Aortic smooth muscle cell (primary cell): ENCODE results near the gene SLC26A5. TPM values are rescaled to one million over a fixed set of nuclear protein-coding genes. Genes with fewer than 3 reads are reported as not detected.

Experiments used
- total RNA-seq: library from RNA; depleted of rRNA; stranded (reverse); fragments of >200 nt; gene quantifications from 2 replicates; pipeline ENCODE4 v1.2.3, GENCODE V29; 2014

The SLC26A5 gene, protein sequence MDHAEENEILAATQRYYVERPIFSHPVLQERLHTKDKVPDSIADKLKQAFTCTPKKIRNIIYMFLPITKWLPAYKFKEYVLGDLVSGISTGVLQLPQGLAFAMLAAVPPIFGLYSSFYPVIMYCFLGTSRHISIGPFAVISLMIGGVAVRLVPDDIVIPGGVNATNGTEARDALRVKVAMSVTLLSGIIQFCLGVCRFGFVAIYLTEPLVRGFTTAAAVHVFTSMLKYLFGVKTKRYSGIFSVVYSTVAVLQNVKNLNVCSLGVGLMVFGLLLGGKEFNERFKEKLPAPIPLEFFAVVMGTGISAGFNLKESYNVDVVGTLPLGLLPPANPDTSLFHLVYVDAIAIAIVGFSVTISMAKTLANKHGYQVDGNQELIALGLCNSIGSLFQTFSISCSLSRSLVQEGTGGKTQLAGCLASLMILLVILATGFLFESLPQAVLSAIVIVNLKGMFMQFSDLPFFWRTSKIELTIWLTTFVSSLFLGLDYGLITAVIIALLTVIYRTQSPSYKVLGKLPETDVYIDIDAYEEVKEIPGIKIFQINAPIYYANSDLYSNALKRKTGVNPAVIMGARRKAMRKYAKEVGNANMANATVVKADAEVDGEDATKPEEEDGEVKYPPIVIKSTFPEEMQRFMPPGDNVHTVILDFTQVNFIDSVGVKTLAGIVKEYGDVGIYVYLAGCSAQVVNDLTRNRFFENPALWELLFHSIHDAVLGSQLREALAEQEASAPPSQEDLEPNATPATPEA
- total RNA-seq, result not detected in 2 replicates

DNA sequence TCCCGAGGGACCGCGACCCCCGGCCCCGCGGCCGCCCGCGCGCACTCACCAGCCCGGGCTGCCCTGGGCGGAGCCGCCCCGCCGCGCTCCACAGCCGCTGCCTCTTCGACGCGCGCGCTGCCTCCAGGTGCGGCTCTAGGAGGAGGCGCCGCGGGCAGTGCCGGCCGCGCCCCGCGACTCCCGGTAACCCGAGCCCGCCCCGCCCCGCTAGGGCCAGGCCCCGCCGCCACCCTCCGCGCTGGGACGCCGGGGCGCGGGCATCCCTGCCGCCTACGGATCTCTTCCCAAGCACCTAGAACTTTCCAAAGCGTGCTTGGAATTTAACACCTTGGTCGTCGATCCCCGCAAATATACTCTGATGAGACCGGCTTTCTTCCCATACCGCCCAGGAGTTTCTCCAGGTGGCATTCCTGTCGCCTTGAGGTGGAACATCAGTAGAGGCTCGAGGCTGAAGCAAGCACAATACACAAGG is at the start of gene SLC26A5:
SLC26A5 (minus strand) TSS at position 159 of the 472 bp plus-strand sequence. CDS start 24,693 bp downstream, outside the sequence.

DNA sequence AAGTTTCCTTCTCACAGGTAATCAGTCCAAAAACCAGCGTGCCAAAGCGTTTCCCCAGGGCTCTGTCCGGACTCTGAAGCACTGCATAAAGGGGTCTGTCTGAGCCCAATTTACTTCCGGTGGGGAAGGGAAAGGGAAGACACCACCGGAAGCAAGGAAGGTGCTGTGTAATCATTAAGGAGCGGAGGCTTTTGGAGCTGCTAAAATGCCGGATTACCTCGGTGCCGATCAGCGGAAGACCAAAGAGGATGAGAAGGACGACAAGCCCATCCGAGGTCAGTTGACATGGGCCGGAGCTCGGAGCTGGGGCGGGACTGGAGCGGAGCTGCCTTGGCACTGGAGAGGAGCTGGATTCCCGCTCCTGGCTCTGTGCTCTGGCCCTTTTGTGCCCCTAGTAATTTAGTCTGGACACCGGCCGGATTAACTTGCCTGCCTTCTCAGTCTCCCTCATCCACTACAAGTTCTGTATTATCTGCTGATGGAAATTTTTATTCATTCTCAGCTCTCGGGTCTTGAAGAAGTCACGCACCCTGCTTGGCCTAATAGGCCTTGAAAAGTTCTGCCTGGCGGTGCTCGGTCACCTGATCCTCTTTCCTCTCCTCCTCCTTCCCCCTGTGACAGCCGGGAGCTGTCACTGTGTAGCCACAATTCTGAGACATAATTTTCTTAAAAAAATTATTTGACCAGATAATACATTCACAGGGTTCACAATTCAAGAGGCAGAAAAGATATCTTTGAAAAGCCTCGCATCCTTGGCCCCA is 98.3 kb downstream of the SLC26A5 start, which contains the start of gene PSMC2:
PSMC2 (plus strand) TSS at position 137 of the 761 bp plus-strand sequence; CDS start at position 206, 69 bp downstream.

DNA sequence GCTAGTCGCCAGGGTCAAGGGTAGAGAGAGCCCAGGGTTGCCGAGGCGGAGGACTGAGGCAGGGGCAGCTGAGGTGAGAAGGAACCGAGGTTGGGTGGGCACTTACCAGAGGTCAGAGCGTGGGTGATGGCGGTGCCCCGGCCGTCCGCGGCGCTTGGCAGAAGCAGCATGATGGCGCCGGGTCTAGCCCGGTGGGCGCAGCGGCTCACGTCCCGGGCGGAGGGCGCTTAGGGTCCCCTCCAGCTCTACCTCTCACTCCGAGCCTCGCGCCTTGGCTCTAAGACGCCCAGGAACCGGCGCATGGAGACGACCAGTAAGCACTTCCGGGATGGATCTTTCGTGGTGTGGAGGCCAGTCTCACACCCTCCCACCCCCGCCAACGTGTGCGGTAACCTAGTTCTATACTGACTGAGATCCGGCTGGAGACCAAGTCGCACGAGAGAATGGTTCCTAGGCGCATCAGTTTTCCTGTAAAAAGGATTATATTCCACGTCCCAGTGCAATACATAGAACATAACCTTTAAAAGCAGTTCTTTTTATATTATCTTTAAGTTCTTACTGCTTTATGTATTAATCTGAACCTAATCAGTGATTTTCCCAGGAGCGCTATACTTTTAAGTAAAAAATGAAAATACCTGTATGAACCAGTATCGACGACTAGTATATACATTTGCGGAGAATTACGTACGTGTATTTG is 101.4 kb downstream of the SLC26A5 start, which contains the start of gene DNAJC2:
DNAJC2 (minus strand) TSS at position 315 of the 697 bp plus-strand sequence; CDS start at position 170, 145 bp downstream.

Other genes starting within 250 kb of the SLC26A5 start
- gene PMPCB, start 148.8 kb downstream of the SLC26A5 start, total RNA-seq, result 52.2 and 61.6 TPM in 2 replicates
- 16.5 and 17.0 TPM in 2 replicates for gene DNAJC2, start 101.4 kb downstream of the SLC26A5 start, total RNA-seq
- gene PSMC2, start 98.6 kb downstream of the SLC26A5 start, total RNA-seq, result 263 and 288 TPM in 2 replicates